ENCODE measurements around the gene MAU2. TPM values are rescaled to one million over a fixed set of nuclear protein-coding genes. Genes with fewer than 3 reads are reported as not detected.

Gene MAU2
- total and polyA plus RNA-seq, 5 experiments from 2014 or later = 20.3 to 172 (median 24.3) TPM

DNA sequence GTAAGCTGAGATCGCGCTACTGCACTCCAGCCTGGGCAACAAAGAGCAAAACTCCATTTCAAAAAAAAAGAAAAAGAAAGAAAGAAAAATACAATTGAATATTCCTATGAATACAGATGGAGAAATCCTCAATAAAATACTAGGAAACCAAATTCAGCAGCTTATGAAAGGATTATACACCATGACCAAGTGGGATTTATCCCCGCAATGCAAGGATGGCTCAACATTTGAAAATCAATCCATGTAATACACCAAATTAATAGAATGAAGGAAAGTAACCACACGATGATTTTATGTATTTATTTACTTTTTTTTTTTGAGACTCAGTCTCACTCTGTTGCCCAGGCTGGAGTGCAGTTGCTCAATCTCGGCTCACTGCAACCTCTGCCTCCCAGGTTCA lies 28.0 kb upstream of the MAU2 start:
- Mint-ChIP-seq H3K27ac (no peak overlapping the region), H3K4me3 (no peak overlapping the region), H3K9me3 (peaks cover 0 to 4% (median 0%) of the 10 kb centered on the region in 9 donors), H3K36me3 (peaks cover 11 to 84% (median 47%) of the 10 kb centered on the region in 3 donors), H3K4me1 (no peaks in the 10 kb centered on the region), H3K27me3 (no peaks in the 10 kb centered on the region)
- ATAC-seq (no peak), DNase-seq (no peak)
- POLR2A ChIA-PET = no interaction called here

DNA sequence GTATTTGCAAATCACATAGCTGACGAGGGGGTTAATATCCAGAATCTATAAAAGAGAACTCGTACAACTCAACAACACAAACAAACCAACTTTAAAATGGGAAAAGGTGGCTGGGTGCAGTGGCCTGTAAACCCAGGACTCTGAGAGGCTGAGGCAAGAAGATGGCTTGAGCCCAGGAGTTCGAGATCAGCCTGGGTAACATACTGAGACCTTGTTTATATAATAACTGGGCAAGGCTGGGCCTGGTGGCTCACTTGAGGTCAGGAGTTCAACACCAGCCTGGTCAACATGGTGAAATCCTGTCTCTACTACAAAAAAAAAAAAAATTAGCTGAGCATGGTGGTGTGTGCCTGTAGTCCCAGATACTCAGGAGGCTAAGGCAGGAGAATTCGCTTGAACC lies 25.7 kb upstream of the MAU2 start:
- ATAC-seq (no peak), DNase-seq (no peak)
- peaks cover 0 to 1% (median 0%) of the 10 kb centered on the region in 4 donors for H3K4me1 Mint-ChIP-seq
- no peak overlapping the region for H3K27ac Mint-ChIP-seq
- H3K4me3 Mint-ChIP-seq = no peak overlapping the region
- peaks cover 11 to 67% (median 41%) of the 10 kb centered on the region in 3 donors for H3K36me3 Mint-ChIP-seq
- POLR2A ChIA-PET = no interaction called here
- H3K27me3 Mint-ChIP-seq = no peaks in the 10 kb centered on the region
- H3K9me3 Mint-ChIP-seq = peaks cover 0 to 4% (median 0%) of the 10 kb centered on the region in 9 donors

DNA sequence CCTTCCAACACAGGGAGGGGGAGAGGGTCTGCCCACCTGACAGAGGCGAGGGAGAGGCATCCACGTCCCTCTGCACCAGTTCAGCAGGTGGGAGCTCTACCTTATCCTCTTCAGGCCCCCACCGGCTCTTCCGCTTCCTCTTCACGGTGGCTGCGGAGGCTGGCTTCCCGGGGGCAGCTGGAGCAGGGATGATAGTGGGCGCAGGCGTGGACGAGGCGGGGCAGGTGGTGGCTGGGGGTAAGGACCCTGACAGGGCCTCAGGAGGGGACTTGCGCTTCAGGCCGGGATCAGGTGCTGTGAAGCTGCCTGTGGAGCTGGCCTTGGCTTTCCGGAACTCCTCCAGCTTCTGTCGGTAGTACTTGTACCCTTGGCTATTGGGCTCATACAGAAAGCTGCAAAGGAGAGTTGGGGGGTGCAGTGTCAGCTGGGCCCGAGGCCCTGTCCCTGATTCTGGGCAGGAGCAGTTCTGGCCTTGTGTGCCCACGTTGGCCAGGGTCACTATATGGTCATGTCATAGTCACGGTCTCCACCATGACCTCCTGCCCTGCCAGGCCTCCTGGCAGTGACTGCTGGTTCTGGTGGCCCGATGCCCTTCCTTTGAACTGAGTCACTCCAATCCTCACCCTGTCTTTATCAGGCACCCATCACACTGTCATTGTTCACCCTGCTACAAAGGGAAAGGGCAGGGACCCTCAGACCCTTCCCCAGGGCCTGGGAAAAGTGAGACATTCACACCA lies 23.5 kb upstream of the MAU2 start:
- ATAC-seq = no peak
- no peak overlapping the region for H3K4me3 Mint-ChIP-seq
- no peaks in the 10 kb centered on the region for H3K27me3 Mint-ChIP-seq
- H3K36me3 Mint-ChIP-seq = peaks cover 5 to 62% (median 33%) of the 10 kb centered on the region in 3 donors
- POLR2A ChIA-PET = no interaction called here
- DNase-seq = no peak
- H3K4me1 Mint-ChIP-seq = peaks cover 0 to 1% (median 0%) of the 10 kb centered on the region in 4 donors
- H3K27ac Mint-ChIP-seq = peak overlapping the region in 4 of 10 donors; percentile 24 to 71 (median 29)
- H3K9me3 Mint-ChIP-seq = peaks cover 0 to 4% (median 0%) of the 10 kb centered on the region in 9 donors

DNA sequence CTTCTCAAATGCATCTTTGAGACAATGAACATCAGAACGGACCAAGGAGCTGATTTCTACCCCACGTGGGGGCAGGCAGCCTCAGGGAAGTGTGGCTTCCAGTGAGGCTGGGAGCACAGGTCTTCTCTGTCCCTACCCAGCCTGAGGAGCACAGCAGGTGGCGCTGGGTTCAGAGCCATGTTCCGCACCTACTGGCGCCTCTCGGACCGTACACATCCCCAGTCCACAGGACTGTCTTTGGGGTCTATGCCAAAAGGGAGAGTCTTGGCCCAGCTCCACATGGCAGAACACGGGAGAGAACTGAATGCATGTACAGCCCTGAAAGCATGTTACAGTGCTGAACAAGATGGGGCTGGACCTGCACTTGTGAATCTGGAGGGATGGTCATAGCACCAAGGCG lies 22.9 kb upstream of the MAU2 start:
- POLR2A ChIA-PET = no interaction called here
- Mint-ChIP-seq H3K4me1 (peaks cover 0 to 1% (median 0%) of the 10 kb centered on the region in 4 donors), H3K9me3 (peaks cover 0 to 4% (median 0%) of the 10 kb centered on the region in 9 donors), H3K27me3 (no peaks in the 10 kb centered on the region), H3K36me3 (peaks cover 5 to 56% (median 27%) of the 10 kb centered on the region in 3 donors), H3K4me3 (no peak overlapping the region), H3K27ac (peak overlapping the region in 2 of 10 donors; percentile 27 to 31)
- ATAC-seq (no peak), DNase-seq (no peak)

DNA sequence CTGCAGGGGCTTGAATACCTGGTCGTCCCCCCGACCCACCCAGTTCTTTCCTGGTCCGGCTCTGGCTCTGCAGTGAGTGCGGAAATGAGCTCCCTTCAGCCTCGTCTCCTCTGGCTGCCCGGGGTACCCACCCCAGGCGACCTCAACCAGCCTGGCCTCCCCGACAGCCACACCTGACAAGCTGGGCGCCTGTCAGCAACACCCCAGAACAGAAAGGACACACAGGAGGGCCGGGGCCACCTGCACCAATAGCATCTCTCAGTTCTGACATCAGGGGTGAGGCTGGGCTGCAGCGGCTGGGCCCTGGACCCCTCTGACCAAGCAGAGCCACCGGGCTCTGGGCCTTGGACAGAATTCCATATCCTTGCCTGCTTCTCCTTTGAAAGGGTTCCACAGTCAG lies 20.0 kb upstream of the MAU2 start:
- H3K27ac Mint-ChIP-seq = peak overlapping the region in 1 of 10 donors; percentile 15
- no peaks in the 10 kb centered on the region for H3K27me3 Mint-ChIP-seq
- H3K36me3 Mint-ChIP-seq = peaks cover 0 to 51% (median 8%) of the 10 kb centered on the region in 3 donors
- no peak overlapping the region for H3K4me3 Mint-ChIP-seq
- no peaks in the 10 kb centered on the region for H3K9me3 Mint-ChIP-seq
- POLR2A ChIA-PET = no interaction called here
- H3K4me1 Mint-ChIP-seq = peaks cover 0 to 1% (median 0%) of the 10 kb centered on the region in 4 donors
- ATAC-seq = no peak
- no peak for DNase-seq

DNA sequence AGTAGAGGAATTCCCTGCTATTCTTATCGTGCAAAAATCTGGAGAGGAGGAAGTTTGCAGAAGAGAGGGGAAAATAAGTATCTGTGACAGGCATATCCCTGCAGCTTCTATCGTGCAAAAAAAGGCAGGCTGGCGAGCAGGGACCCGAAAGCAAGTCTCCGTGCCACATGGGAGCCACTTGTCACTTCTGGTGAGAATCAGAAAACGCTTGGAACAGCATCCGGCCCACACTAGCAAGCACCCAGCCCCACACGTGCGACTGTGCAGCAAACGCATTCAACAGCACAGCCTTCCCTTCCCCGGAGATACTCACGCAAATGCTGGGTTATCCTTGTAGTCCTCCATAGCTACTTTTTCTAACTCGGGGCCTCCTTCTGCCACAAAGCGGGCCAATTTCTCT lies 17.2 kb upstream of the MAU2 start:
- Mint-ChIP-seq H3K27ac (no peak overlapping the region), H3K4me1 (no peaks in the 10 kb centered on the region), H3K27me3 (no peaks in the 10 kb centered on the region), H3K4me3 (no peak overlapping the region), H3K9me3 (no peaks in the 10 kb centered on the region), H3K36me3 (peaks cover 0 to 54% (median 11%) of the 10 kb centered on the region in 3 donors)
- ATAC-seq (no peak), DNase-seq (no peak)
- POLR2A ChIA-PET = no interaction called here

DNA sequence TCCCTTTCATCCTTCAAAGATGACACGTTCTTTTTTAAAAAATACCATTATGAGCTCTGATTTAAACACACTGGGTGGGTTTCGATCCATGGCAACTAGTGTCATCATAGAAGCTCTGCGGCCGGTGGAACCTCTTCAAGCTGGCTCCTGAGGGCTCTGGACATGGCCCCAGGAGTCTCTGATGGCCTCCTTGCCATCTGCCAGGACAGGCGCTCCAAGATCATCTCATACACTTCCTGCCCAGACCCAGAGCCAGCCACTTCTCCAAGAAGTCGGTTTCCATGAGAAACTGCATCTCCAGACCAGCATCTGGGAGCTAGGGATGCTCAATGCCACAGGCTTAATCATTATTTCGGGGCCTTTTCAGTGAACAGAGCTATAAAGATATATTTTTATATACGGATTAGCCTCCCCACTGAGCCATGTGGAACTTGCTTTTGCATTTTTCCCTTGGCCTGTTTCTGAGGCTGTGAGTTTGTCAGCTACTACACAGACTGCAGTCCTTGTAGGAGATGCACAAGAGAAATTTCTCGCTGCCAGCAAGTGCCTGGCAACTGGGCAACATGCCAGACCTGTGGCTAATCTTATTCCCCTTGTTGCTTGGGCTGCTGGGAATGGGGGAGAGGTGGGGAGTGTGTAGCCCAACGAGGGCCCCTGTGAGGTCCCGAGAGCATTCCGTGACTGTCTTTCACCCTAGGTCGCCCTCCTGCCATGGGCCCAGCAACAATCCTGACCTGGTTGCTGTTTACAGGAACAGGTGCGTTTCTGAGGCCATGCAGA lies 16.3 kb upstream of the MAU2 start:
- no peak for ATAC-seq
- Mint-ChIP-seq H3K9me3 (no peaks in the 10 kb centered on the region), H3K27ac (peak overlapping the region in 2 of 10 donors; percentile 19 to 31), H3K4me1 (no peaks in the 10 kb centered on the region), H3K27me3 (no peaks in the 10 kb centered on the region), H3K4me3 (peak overlapping the region in 1 of 10 donors; percentile 16), H3K36me3 (peaks cover 0 to 63% (median 11%) of the 10 kb centered on the region in 3 donors)
- POLR2A ChIA-PET = no interaction called here
- no peak for DNase-seq

DNA sequence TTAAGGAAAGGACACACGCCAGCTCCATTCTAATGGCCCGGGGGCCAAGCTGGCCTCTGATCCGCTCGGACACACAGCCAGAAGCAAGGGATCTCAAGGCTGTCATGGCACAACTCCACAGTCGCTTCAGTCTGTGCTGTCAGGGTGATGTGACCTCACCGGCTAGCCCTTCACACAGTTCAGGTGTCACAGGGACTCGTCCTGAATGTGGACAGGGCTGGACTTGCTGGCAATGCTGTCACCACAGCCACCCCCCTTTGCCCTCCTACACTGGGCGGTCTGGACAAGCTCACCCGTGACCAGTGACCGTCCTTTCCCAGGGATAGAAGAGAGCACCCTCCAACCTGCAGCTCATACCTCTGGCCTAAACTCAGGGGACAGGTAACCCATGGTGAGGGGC lies 15.6 kb upstream of the MAU2 start:
- Mint-ChIP-seq H3K9me3 (no peaks in the 10 kb centered on the region), H3K4me1 (peaks cover 0 to 1% (median 0%) of the 10 kb centered on the region in 4 donors), H3K36me3 (peaks cover 0 to 70% (median 14%) of the 10 kb centered on the region in 3 donors), H3K4me3 (no peak overlapping the region), H3K27ac (peak overlapping the region in 1 of 10 donors; percentile 34), H3K27me3 (no peaks in the 10 kb centered on the region)
- no peak for ATAC-seq
- no peak for DNase-seq
- POLR2A ChIA-PET = interaction anchor here (0.6 kb wide), 1 partner anchor 82 kb away, joined by 3 read pairs; no protein-coding TSS in a partner anchor

DNA sequence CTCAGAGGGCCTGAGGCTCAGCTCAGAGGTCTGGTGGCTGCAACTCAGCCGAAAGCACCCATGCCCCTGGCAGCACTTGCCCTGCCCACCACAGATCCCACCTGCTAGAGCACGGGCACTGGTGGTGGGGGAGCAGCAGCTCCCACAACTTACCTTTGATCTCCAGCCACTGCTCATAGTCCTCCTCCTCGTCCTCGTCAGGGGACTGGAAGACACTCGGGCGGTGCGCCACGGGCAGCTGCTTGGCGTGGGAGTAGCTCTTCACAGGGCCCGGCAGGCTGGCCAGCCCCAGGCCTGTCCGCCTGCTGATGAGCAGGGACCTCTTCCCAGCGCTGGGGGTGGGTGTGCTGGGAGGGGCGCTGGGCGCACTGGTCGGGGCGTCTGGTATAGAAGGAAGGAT lies 14.9 kb upstream of the MAU2 start:
- H3K27me3 Mint-ChIP-seq = no peaks in the 10 kb centered on the region
- no peak overlapping the region for H3K27ac Mint-ChIP-seq
- DNase-seq (no peak), ATAC-seq (no peak)
- no peaks in the 10 kb centered on the region for H3K9me3 Mint-ChIP-seq
- POLR2A ChIA-PET = interaction anchor here (0.6 kb wide), 1 partner anchor 82 kb away, joined by 3 read pairs; no protein-coding TSS in a partner anchor
- H3K4me1 Mint-ChIP-seq = peaks cover 0 to 1% (median 0%) of the 10 kb centered on the region in 4 donors
- H3K4me3 Mint-ChIP-seq = no peak overlapping the region
- peaks cover 0 to 76% (median 14%) of the 10 kb centered on the region in 3 donors for H3K36me3 Mint-ChIP-seq

DNA sequence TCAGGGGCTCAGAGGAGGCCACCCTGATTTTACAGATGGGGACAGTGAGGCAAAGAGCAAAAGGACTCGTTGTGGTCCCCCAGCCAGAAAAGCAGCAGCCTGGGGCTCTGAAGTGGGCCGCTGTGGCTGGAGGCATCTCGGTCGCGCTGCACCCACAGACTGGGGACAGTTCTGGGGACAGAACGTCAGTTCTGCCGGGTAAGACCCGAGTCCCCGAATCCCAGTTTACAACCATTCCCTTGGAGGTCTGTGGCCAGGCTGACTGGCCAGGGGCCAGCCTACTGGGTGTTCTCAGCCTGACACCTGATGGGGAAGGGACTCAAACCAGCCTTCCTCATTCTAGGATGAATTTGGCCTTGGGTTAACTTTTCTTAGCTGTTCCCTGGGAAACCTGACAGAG lies 14.4 kb upstream of the MAU2 start:
- Mint-ChIP-seq H3K4me3 (no peak overlapping the region), H3K27me3 (no peaks in the 10 kb centered on the region), H3K27ac (no peak overlapping the region), H3K4me1 (peaks cover 0 to 1% (median 0%) of the 10 kb centered on the region in 4 donors), H3K36me3 (peaks cover 0 to 76% (median 14%) of the 10 kb centered on the region in 3 donors), H3K9me3 (no peaks in the 10 kb centered on the region)
- DNase-seq (no peak), ATAC-seq (no peak)
- POLR2A ChIA-PET = no interaction called here

DNA sequence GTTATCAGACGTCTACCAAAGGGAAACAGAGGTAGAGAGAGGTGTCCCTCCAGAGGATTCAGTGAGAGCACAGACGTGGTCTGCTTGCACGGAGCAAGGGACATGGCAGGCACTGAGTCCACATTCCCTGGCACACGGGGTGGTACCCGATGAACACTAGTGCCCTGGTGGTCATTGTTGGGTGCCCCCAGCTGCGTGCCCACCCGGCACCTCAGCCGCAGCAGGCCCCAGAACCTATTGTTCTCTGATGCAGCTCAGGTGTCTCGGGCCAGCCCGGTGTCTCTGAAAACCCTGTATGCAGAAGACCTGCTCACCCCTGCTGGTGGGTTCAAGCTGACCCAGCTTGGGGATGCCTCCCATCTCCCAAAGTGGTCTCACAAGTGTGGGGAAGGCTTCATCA lies 12.3 kb upstream of the MAU2 start:
- ATAC-seq = no peak
- no peak overlapping the region for H3K27ac Mint-ChIP-seq
- POLR2A ChIA-PET = no interaction called here

DNA sequence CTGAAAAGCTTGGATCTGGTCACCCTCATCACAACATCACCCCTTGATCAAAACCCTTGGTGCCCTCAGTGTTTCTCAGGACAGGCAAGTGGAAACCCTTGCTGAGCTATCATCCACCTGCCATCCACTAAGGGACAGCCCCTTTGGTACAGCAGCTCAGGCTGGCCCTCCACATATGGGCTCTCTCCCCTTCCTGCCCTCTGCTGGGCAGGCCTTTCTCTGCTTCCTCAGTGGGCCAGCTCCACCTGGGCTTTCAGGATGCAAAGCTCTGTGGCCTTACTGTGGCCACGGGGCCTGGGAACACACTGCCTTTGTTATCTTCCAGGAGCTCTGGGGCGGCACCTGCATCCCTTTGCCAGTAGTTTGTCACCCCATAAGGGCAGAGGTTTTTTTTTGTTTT lies 5.2 kb upstream of the MAU2 start:
- ATAC-seq (no peak), DNase-seq (no peak)
- Mint-ChIP-seq H3K36me3 (peaks cover 0 to 54% (median 0%) of the 10 kb centered on the region in 3 donors), H3K4me3 (no peak overlapping the region), H3K27ac (peak overlapping the region in 3 of 10 donors; percentile 20 to 85 (median 76)), H3K9me3 (no peaks in the 10 kb centered on the region), H3K27me3 (no peaks in the 10 kb centered on the region), H3K4me1 (peaks cover 11 to 45% (median 30%) of the 10 kb centered on the region in 4 donors)
- POLR2A ChIA-PET = no interaction called here

More for the DNA sequence above, 12.3 kb upstream of the MAU2 start:
- DNase-seq = no peak
- peaks cover 0 to 81% (median 12%) of the 10 kb centered on the region in 3 donors for H3K36me3 Mint-ChIP-seq
- no peak overlapping the region for H3K4me3 Mint-ChIP-seq
- H3K9me3 Mint-ChIP-seq = no peaks in the 10 kb centered on the region
- peaks cover 0 to 10% (median under 1%) of the 10 kb centered on the region in 4 donors for H3K4me1 Mint-ChIP-seq
- no peaks in the 10 kb centered on the region for H3K27me3 Mint-ChIP-seq

DNA sequence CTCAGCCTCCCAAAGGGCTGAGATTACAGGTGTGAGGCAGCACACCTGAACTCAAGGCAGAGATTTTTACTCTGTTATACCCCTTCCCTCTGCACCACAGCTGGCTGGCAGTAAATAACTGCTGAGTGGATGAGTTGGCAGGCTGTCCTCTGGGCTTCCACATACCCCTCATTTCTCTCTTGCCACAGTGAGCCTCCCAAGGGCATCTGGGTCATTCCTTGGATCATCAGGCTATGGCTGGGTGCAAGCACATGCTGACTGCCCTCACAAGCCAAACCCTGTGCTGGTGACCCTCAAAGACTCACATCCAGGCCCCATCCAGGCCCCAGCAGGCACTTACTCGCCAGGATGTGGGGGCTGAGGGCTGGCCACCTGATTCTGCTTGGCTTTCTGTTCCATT lies 4.5 kb upstream of the MAU2 start:
- POLR2A ChIA-PET = no interaction called here
- ATAC-seq = no peak
- no peak for DNase-seq
- Mint-ChIP-seq H3K4me3 (peak overlapping the region in 1 of 10 donors; percentile 6), H3K27ac (peak overlapping the region in 2 of 10 donors; percentile 25 to 71), H3K27me3 (no peaks in the 10 kb centered on the region), H3K36me3 (peaks cover 0 to 48% (median 0%) of the 10 kb centered on the region in 3 donors), H3K4me1 (peaks cover 11 to 45% (median 31%) of the 10 kb centered on the region in 4 donors), H3K9me3 (no peaks in the 10 kb centered on the region)
